Lower leg skin (tissue), 4 donors: ENCODE measurements around the gene GPC6. TPM values are rescaled to one million over a fixed set of nuclear protein-coding genes. Genes with fewer than 3 reads are reported as not detected.

ENCODE experiments used
- DNase-seq, 2 donors: peaks; one replicate each; pipeline ENCODE4 v3.0.0-alpha.2; 2019; ENCODE audit warnings: low spot score in 2 of 2
- H3K4me3 ChIP-seq: fragments of 200-600 bp; sonication (generic); 2 replicates; pipeline ENCODE4 v1.5.1; 2017; ENCODE audit warnings: mild to moderate bottlenecking, low read depth; ENCODE audit not compliant: poor library complexity, severe bottlenecking
- POLR2A ChIP-seq, 2 donors: fragments of 450-650 bp; IDR thresholded peaks; one replicate each; pipeline ENCODE4 v1.6.1; 2016 to 2017; ENCODE audit warnings: antibody characterized with exemption in 2 of 2, mild to moderate bottlenecking in 1 of 2, moderate library complexity in 1 of 2
- WGBS, 2 donors: methylation state at CpG; one replicate each; pipeline ENCODE4 v1.1.5; 2018; 5-methylcytosine and 5-hydroxymethylcytosine counted together
- intact Hi-C: fragments of 100-400 bp; cut with DNase I; formaldehyde crosslinking; loops from one replicate; pipeline ENCODE4 v1.15.0; 2023; ENCODE audit warnings: low total_unique reads
- total RNA-seq, 4 donors: library from RNA; depleted of rRNA; stranded (reverse); fragments of >200 nt; gene quantifications; one replicate each; pipeline ENCODE4 v1.1.0, GENCODE V29; 2016
- TF ChIP-seq, protein P1 (sequence below), 3 donors: fragments of 450-650 bp; IDR thresholded peaks; one replicate each; pipeline ENCODE4 v1.5.1; 2016; ENCODE audit warnings: antibody characterized with exemption in 3 of 3, mild to moderate bottlenecking in 3 of 3, moderate library complexity in 2 of 3

The GPC6 gene
- total RNA-seq, 4 donors from 2014 or later = 1.4 to 5.2 (median 2.5) TPM

DNA sequence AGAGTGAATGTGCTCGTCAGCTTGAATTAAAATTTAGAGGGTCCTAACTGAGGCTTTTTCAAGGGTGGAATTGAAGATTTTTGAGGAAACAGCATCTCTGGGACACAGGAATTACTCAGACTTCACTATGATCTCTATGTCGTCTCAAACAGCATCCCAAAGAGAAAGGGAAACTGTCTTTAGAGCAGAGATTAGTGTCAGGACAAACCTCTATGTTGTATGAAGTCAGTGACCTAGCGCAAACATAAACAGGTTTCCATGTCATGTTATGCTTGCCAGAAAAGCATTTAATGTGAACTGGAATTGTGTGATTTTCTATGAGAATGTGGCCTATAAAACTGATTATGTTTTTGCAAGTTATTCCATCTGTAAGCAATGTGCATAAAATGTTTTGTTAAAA lies 573.7 kb downstream of the GPC6 start:
- intact Hi-C loops = no loop called here
- no peak overlapping the region for H3K4me3 ChIP-seq
- no peak for DNase-seq
- TF ChIP-seq, protein P1, sequence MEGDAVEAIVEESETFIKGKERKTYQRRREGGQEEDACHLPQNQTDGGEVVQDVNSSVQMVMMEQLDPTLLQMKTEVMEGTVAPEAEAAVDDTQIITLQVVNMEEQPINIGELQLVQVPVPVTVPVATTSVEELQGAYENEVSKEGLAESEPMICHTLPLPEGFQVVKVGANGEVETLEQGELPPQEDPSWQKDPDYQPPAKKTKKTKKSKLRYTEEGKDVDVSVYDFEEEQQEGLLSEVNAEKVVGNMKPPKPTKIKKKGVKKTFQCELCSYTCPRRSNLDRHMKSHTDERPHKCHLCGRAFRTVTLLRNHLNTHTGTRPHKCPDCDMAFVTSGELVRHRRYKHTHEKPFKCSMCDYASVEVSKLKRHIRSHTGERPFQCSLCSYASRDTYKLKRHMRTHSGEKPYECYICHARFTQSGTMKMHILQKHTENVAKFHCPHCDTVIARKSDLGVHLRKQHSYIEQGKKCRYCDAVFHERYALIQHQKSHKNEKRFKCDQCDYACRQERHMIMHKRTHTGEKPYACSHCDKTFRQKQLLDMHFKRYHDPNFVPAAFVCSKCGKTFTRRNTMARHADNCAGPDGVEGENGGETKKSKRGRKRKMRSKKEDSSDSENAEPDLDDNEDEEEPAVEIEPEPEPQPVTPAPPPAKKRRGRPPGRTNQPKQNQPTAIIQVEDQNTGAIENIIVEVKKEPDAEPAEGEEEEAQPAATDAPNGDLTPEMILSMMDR (IDR thresholded peaks at IDR 0.05) = no peak
- TF ChIP-seq POLR2A (IDR thresholded peaks at IDR 0.05) = no peak
- 79 to 88% methylated on average over 3 of the region's 3 CpGs for WGBS, 2 donors

DNA sequence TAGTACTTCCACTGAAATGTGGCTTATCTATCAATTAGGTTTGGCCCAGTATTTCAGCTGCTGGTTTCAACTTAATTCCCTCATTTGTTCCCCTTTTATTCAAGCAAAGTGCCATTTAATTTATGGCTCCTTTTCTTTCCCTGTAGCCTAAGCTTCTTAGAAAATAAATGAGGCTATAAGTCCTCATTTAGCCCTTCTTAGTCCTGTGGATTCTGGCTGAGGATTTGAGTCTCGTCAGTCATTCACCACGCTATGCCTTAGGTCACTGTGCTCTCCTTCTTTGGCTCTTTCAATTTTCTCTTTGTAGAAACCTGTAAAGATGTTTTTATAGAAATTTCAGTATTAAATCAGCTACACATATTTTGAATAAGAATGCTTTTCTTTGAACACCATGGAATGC lies 579.1 kb downstream of the GPC6 start:
- no peak for DNase-seq
- TF ChIP-seq, protein P1 (IDR thresholded peaks at IDR 0.05) = no peak
- no peak for TF ChIP-seq POLR2A (IDR thresholded peaks at IDR 0.05)
- intact Hi-C loops = no loop called here
- WGBS, 2 donors = 86 to 91% methylated on average over 2 of the region's 2 CpGs
- no peak overlapping the region for H3K4me3 ChIP-seq

DNA sequence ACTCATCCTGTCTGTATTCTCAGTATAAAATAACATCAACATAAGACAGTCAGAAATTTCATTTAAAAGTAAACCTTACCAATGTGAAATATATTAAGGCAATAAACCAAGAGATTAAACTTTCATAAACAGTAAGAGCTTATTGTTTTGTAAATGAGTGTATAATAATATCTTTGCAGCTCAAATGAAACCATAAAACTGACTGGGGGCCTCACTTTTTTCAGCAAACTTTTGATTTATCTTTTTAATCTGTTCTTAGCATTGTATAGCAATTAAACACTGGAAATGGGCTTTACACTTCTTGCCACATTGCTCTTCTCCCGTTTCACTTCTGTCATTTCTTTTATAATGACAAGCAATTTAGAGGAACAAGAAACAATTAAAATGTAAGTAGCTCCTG lies 580.3 kb downstream of the GPC6 start:
- 32 to 53% methylated on average over 1 of the region's 1 CpG for WGBS, 2 donors
- intact Hi-C loops = no loop called here
- no peak overlapping the region for H3K4me3 ChIP-seq
- no peak for DNase-seq
- TF ChIP-seq, protein P1 (IDR thresholded peaks at IDR 0.05) = no peak
- TF ChIP-seq POLR2A (IDR thresholded peaks at IDR 0.05) = no peak

DNA sequence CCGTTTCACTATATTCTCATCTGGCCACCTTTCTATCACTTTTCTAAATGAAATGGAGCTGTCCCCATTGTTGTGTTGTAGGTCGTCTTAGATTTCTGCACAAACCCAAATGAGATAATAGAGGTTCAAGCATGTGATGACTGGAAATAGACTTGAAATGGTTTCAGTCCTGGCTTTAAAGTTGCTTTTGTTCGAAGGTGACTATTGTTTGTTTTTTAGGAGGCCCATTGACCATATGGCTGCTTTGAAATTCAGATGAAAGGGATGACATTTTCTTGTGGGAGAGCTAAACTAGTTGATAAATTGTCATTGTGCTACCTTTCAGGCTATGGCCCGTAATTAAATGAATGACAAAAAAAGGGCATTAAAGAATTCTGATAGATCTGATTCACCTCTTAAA lies 583.7 kb downstream of the GPC6 start:
- H3K4me3 ChIP-seq = no peak overlapping the region
- no peak for DNase-seq
- intact Hi-C loops = no loop called here
- TF ChIP-seq, protein P1 (IDR thresholded peaks at IDR 0.05) = no peak
- TF ChIP-seq POLR2A (IDR thresholded peaks at IDR 0.05) = no peak
- 53 to 68% methylated on average over 4 of the region's 4 CpGs for WGBS, 2 donors

DNA sequence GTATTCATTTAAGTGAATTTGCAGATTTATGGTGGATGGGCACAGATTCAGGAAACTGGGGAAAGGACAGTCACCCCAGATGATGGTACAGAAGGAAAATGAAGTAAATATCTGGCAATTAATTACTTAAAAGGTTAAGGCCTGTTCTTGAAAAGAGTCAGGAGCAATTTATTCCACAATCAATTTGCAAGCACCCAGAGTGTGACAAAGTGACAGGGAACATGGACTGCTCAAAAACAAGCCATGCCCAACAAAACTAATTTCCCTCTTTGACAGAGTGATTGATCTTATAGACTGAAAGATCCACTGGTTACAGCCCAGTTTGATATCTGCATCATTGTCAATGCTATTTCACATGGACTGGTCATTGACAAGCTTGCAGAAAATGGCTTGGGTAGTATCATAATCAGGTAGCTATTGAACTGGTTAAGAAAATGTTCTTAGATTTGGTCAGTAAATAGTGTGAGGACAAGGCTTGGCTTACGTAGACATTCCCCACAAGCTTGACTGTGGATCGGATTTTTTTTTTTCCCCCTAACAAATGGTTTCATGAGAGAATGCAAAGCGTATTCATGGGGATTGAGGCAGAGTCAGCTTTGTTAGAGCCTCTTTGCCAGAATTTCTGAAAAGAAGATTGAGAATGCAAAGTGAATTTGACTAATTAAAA lies 584.6 kb downstream of the GPC6 start:
- TF ChIP-seq POLR2A (IDR thresholded peaks at IDR 0.05) = no peak
- TF ChIP-seq, protein P1 (IDR thresholded peaks at IDR 0.05) = no peak

DNA sequence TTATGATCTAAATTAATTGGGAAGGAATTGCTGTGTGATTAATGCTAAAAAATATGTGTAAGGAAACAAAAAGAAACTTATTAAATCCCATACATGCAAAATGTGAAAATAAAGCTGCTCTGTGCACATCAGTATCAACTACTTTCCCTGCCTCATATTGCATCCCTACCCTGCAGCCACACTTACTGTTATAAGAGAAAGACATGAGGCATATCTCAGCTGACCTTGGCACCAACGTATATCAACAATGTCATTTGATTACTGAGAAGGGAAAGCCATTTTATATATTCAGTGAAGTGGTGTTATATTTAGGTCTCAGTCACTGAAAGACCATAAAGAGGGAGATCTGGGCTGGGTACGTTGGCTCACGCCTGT lies 585.1 kb downstream of the GPC6 start:
- intact Hi-C loops = no loop called here
- 81 to 85% methylated on average over 3 of the region's 3 CpGs for WGBS, 2 donors
- DNase-seq = no peak
- TF ChIP-seq, protein P1 (IDR thresholded peaks at IDR 0.05) = no peak
- no peak for TF ChIP-seq POLR2A (IDR thresholded peaks at IDR 0.05)
- no peak overlapping the region for H3K4me3 ChIP-seq

More for the DNA sequence above, 584.6 kb downstream of the GPC6 start:
- WGBS, 2 donors = 85 to 86% methylated on average over 3 of the region's 3 CpGs
- no peak for DNase-seq
- no peak overlapping the region for H3K4me3 ChIP-seq
- intact Hi-C loops = no loop called here
